Stimulated activated naive B cell treated with anti-CD40 and anti-IgM and Interleukin-4, amounts not matched to agents 10 μg/mL and 1 μg/mL and 100 μg/mL, for 72 hours (primary cell): ENCODE results near the gene FEM1C.

Experiments used
- ATAC-seq, 2 donors: fragments of 150-1000 bp; cut with Tn5 transposase; replicated peaks; 2 replicates each; pipeline ENCODE4 v1.10.0; 2021; ENCODE audit warnings: moderate library complexity in 1 of 2
- DNase-seq: peaks from one replicate; pipeline ENCODE4 v3.0.0; 2021
- H3K27ac Mint-ChIP-seq: one replicate; pipeline ENCODE4 v1.8.0; 2022; ENCODE audit warnings: mild to moderate bottlenecking, mixed read lengths
- H3K27me3 Mint-ChIP-seq, 2 donors: one replicate each; pipeline ENCODE4 v1.8.0; 2022; ENCODE audit warnings: mixed read lengths in 2 of 2
- H3K36me3 Mint-ChIP-seq, 2 donors: one replicate each; pipeline ENCODE4 v1.8.0; 2022; ENCODE audit warnings: mixed read lengths in 2 of 2, mild to moderate bottlenecking in 1 of 2
- H3K4me1 Mint-ChIP-seq, 2 donors: one replicate each; pipeline ENCODE4 v1.8.0; 2022; ENCODE audit warnings: mixed read lengths in 2 of 2, mild to moderate bottlenecking in 1 of 2
- H3K4me3 Mint-ChIP-seq, 2 donors: one replicate each; pipeline ENCODE4 v1.8.0; 2022; ENCODE audit warnings: mild to moderate bottlenecking in 2 of 2, mixed read lengths in 2 of 2, moderate library complexity in 1 of 2
- H3K9me3 Mint-ChIP-seq, 2 donors: one replicate each; pipeline ENCODE4 v1.8.0; 2022; ENCODE audit warnings: mixed read lengths in 2 of 2, mild to moderate bottlenecking in 1 of 2

Gene FEM1C

GRCh38 chr5:115548683-115549082 is 4.1 kb upstream of the FEM1C start:
- H3K9me3 Mint-ChIP-seq, result peaks cover 3% of the 10 kb centered on the region in 2 donors
- H3K36me3 Mint-ChIP-seq, result peaks cover 5 to 10% of the 10 kb centered on the region in 2 donors
- H3K27ac Mint-ChIP-seq, result no peak overlapping the region
- peaks cover 13 to 20% of the 10 kb centered on the region in 2 donors for H3K27me3 Mint-ChIP-seq
- DNase-seq, result no peak
- H3K4me3 Mint-ChIP-seq, result no peak overlapping the region
- peaks cover 6 to 10% of the 10 kb centered on the region in 2 donors for H3K4me1 Mint-ChIP-seq
- no peak for ATAC-seq

- Mint-ChIP-seq H3K4me1 (peaks cover 17 to 36% of the 10 kb centered on the region in 2 donors), H3K27ac (peak overlapping the region; percentile 99), H3K36me3 (peaks cover 9 to 36% of the 10 kb centered on the region in 2 donors), H3K9me3 (peaks cover 0 to 3% of the 10 kb centered on the region in 2 donors), H3K4me3 (peak overlapping the region in 1 of 2 donors; percentile 97), H3K27me3 (peaks cover 0 to 3% of the 10 kb centered on the region in 2 donors)
- ATAC-seq (no peak), DNase-seq (no peak)
These were observed 842 bp upstream of the FEM1C start for GRCh38 chr5:115545351-115545882.

GRCh38 chr5:115544043-115544435 is 536 bp downstream of the FEM1C start:
- peaks cover 0 to 3% of the 10 kb centered on the region in 2 donors for H3K9me3 Mint-ChIP-seq
- DNase-seq (no peak), ATAC-seq (peak; percentile 26 to 30)
- peak overlapping the region; percentile 94 to 97 for H3K4me3 Mint-ChIP-seq
- peak overlapping the region; percentile 99 for H3K27ac Mint-ChIP-seq
- H3K36me3 Mint-ChIP-seq, result peaks cover 17 to 49% of the 10 kb centered on the region in 2 donors
- H3K27me3 Mint-ChIP-seq, result no peaks in the 10 kb centered on the region
- peaks cover 21 to 47% of the 10 kb centered on the region in 2 donors for H3K4me1 Mint-ChIP-seq

GRCh38 chr5:115543365-115544042 is 1.1 kb downstream of the FEM1C start:
- peak overlapping the region; percentile 99 for H3K27ac Mint-ChIP-seq
- H3K9me3 Mint-ChIP-seq, result peaks cover 0 to 3% of the 10 kb centered on the region in 2 donors
- H3K4me3 Mint-ChIP-seq, result peak overlapping the region; percentile 94 to 97
- peaks cover 24 to 50% of the 10 kb centered on the region in 2 donors for H3K4me1 Mint-ChIP-seq
- ATAC-seq (peak; percentile 29 to 38), DNase-seq (peak; percentile 32)
- peaks cover 23 to 54% of the 10 kb centered on the region in 2 donors for H3K36me3 Mint-ChIP-seq
- no peaks in the 10 kb centered on the region for H3K27me3 Mint-ChIP-seq

- Mint-ChIP-seq H3K4me1 (peaks cover 27 to 57% of the 10 kb centered on the region in 2 donors), H3K9me3 (peaks cover 0 to 3% of the 10 kb centered on the region in 2 donors), H3K27me3 (no peaks in the 10 kb centered on the region), H3K4me3 (peak overlapping the region; percentile 94 to 97), H3K36me3 (peaks cover 28 to 60% of the 10 kb centered on the region in 2 donors), H3K27ac (no peak overlapping the region)
- ATAC-seq (no peak), DNase-seq (no peak)
These were observed 1.8 kb downstream of the FEM1C start for GRCh38 chr5:115542651-115543364.

GRCh38 chr5:115542086-115542485 is 2.5 kb downstream of the FEM1C start:
- H3K27me3 Mint-ChIP-seq, result no peaks in the 10 kb centered on the region
- H3K9me3 Mint-ChIP-seq, result peaks cover 0 to 3% of the 10 kb centered on the region in 2 donors
- DNase-seq (no peak), ATAC-seq (no peak)
- peak overlapping the region; percentile 94 to 97 for H3K4me3 Mint-ChIP-seq
- H3K27ac Mint-ChIP-seq, result no peak overlapping the region
- peaks cover 31 to 64% of the 10 kb centered on the region in 2 donors for H3K36me3 Mint-ChIP-seq
- H3K4me1 Mint-ChIP-seq, result peaks cover 30 to 64% of the 10 kb centered on the region in 2 donors

GRCh38 chr5:115541611-115542010 is 3.0 kb downstream of the FEM1C start:
- Mint-ChIP-seq H3K4me1 (peaks cover 32 to 69% of the 10 kb centered on the region in 2 donors), H3K36me3 (peaks cover 35 to 69% of the 10 kb centered on the region in 2 donors), H3K27ac (no peak overlapping the region), H3K9me3 (peaks cover 0 to 3% of the 10 kb centered on the region in 2 donors), H3K27me3 (no peaks in the 10 kb centered on the region), H3K4me3 (peak overlapping the region; percentile 60 to 97)
- DNase-seq (no peak), ATAC-seq (no peak)

GRCh38 chr5:115535479-115536035 is 9.0 kb downstream of the FEM1C start:
- no peak for DNase-seq
- H3K9me3 Mint-ChIP-seq, result peaks cover 0 to 3% of the 10 kb centered on the region in 2 donors
- peak overlapping the region; percentile 14 for H3K27ac Mint-ChIP-seq
- ATAC-seq, result no peak
- peaks cover 31 to 71% of the 10 kb centered on the region in 2 donors for H3K4me1 Mint-ChIP-seq
- H3K27me3 Mint-ChIP-seq, result no peaks in the 10 kb centered on the region
- H3K4me3 Mint-ChIP-seq, result no peak overlapping the region
- H3K36me3 Mint-ChIP-seq, result peaks cover 47 to 64% of the 10 kb centered on the region in 2 donors

- no peak overlapping the region for H3K4me3 Mint-ChIP-seq
- ATAC-seq (no peak), DNase-seq (no peak)
- H3K9me3 Mint-ChIP-seq, result peaks cover 0 to 3% of the 10 kb centered on the region in 2 donors
- no peaks in the 10 kb centered on the region for H3K27me3 Mint-ChIP-seq
- H3K36me3 Mint-ChIP-seq, result peaks cover 31 to 47% of the 10 kb centered on the region in 2 donors
- H3K4me1 Mint-ChIP-seq, result peaks cover 20 to 50% of the 10 kb centered on the region in 2 donors
- H3K27ac Mint-ChIP-seq, result no peak overlapping the region
These were observed 12.1 kb downstream of the FEM1C start for GRCh38 chr5:115532517-115532916.

- peaks cover 17 to 44% of the 10 kb centered on the region in 2 donors for H3K4me1 Mint-ChIP-seq
- peaks cover 26 to 43% of the 10 kb centered on the region in 2 donors for H3K36me3 Mint-ChIP-seq
- no peak overlapping the region for H3K27ac Mint-ChIP-seq
- H3K4me3 Mint-ChIP-seq, result no peak overlapping the region
- H3K27me3 Mint-ChIP-seq, result no peaks in the 10 kb centered on the region
- ATAC-seq (no peak), DNase-seq (no peak)
- peaks cover 0 to 3% of the 10 kb centered on the region in 2 donors for H3K9me3 Mint-ChIP-seq
These were observed 12.7 kb downstream of the FEM1C start for GRCh38 chr5:115531787-115532367.

- Mint-ChIP-seq H3K4me3 (no peak overlapping the region), H3K4me1 (peaks cover 19 to 44% of the 10 kb centered on the region in 2 donors), H3K27me3 (no peaks in the 10 kb centered on the region), H3K9me3 (peaks cover 0 to 3% of the 10 kb centered on the region in 2 donors), H3K27ac (no peak overlapping the region), H3K36me3 (peaks cover 22 to 43% of the 10 kb centered on the region in 2 donors)
- ATAC-seq, result no peak
- DNase-seq, result no peak
These were observed 13.2 kb downstream of the FEM1C start for GRCh38 chr5:115531380-115531779.

- Mint-ChIP-seq H3K4me3 (no peak overlapping the region), H3K27ac (no peak overlapping the region), H3K4me1 (peaks cover 15 to 39% of the 10 kb centered on the region in 2 donors), H3K9me3 (peaks cover 0 to 1% of the 10 kb centered on the region in 2 donors), H3K36me3 (peaks cover 14 to 35% of the 10 kb centered on the region in 2 donors), H3K27me3 (no peaks in the 10 kb centered on the region)
- DNase-seq (no peak), ATAC-seq (no peak)
These were observed 14.1 kb downstream of the FEM1C start for GRCh38 chr5:115530426-115530825.

GRCh38 chr5:115526604-115527003 is 18.0 kb downstream of the FEM1C start:
- H3K9me3 Mint-ChIP-seq, result no peaks in the 10 kb centered on the region
- H3K36me3 Mint-ChIP-seq, result peaks cover 11 to 38% of the 10 kb centered on the region in 2 donors
- no peak overlapping the region for H3K4me3 Mint-ChIP-seq
- no peaks in the 10 kb centered on the region for H3K27me3 Mint-ChIP-seq
- no peak for DNase-seq
- H3K4me1 Mint-ChIP-seq, result peaks cover 17 to 33% of the 10 kb centered on the region in 2 donors
- no peak overlapping the region for H3K27ac Mint-ChIP-seq
- no peak for ATAC-seq
